Measurements from ENCODE around the gene LCTL. TPM values are rescaled to one million over a fixed set of nuclear protein-coding genes. Genes with fewer than 3 reads are reported as not detected.

Gene LCTL
- total RNA-seq, 1 experiment from 2014 or later: not detected

- intact Hi-C loops (cut with micrococcal nuclease): no loop called here
- ATAC-seq (no peak), DNase-seq (ENCODE audit: low read depth, low spot score) (no peak)
- Histone ChIP-seq H4K20me1 (ENCODE audit: insufficient read depth) (no peaks in the 10 kb centered on the region), H2AFZ (ENCODE audit: low read depth, low read length, poor library complexity, severe bottlenecking) (no peak overlapping the region), H3K9me3 (ENCODE audit: control insufficient read depth in 1 of 2, insufficient read depth in 1 of 2, low read depth in 1 of 2, low read length in 2 of 2) (no peaks in the 10 kb centered on the region), H3K27ac (ENCODE audit: low read depth, low read length) (no peak overlapping the region), H3K9me2 (ENCODE audit: insufficient read depth) (no peaks in the 10 kb centered on the region), H3K27me3 (ENCODE audit: insufficient read depth, low read length) (no peaks in the 10 kb centered on the region), H3K4me3 (replicated peaks in 1 of 2; ENCODE audit: low read depth in 1 of 2, low read length in 2 of 2) (no peak overlapping the region), H3K4me2 (ENCODE audit: low read length) (no peak overlapping the region), H3K4me1 (ENCODE audit: control insufficient read depth in 1 of 2, insufficient read depth in 2 of 2, low read length in 2 of 2) (peaks cover 1 to 11% of the 10 kb centered on the region in 2 experiments; a peak in 3 of 4 replicates), H3K79me2 (ENCODE audit: insufficient read depth, low read length) (peaks cover 55% of the 10 kb centered on the region), H3K9ac (ENCODE audit: low read length) (no peak overlapping the region), H3K36me3 (ENCODE audit: control insufficient read depth in 1 of 2, insufficient read depth in 2 of 2, low read length in 2 of 2) (peaks cover 10 to 11% of the 10 kb centered on the region in 2 experiments)
- no TSS peak for BruUV-seq (replicated peaks)
- RAD21 ChIA-PET (ENCODE audit: low non-redundant PET in 1 of 2, low total read pairs in 2 of 2, uncharacterized antibody in 2 of 2, unreplicated experiment in 2 of 2): no interaction called here
- TF ChIP-seq JUND (IDR thresholded peaks at IDR 0.05) (no peak), TCF7L2 (IDR thresholded peaks at IDR 0.05; ENCODE audit: borderline replicate concordance, extremely low read depth, insufficient read depth, insufficient read length) (no peak), CEBPB (IDR thresholded peaks at IDR 0.05; ENCODE audit: low read depth) (no peak), ZBTB33 (IDR thresholded peaks at IDR 0.05; ENCODE audit: extremely low read depth, insufficient replicate concordance, low read length) (no peak), EGR1 (IDR thresholded peaks at IDR 0.05; ENCODE audit: low read depth) (no peak)
- POLR2A ChIA-PET: no interaction called here
- CTCF ChIA-PET: no interaction called here
Observed at GRCh38 chr15:66508293-66508883, 57.4 kb downstream of the LCTL start.

GRCh38 chr15:66505818-66506217 lies 60.0 kb downstream of the LCTL start:
- ATAC-seq: no peak
- TF ChIP-seq EZH2phosphoT487 (IDR thresholded peaks at IDR 0.05; ENCODE audit: borderline replicate concordance): no peak
- no peak for TF ChIP-seq ATF3 (IDR thresholded peaks at IDR 0.05)
- TF ChIP-seq EZH2 (IDR thresholded peaks at IDR 0.05): no peak
- no peak for TF ChIP-seq YY1 (IDR thresholded peaks at IDR 0.05; ENCODE audit: extremely low read depth, insufficient replicate concordance, low read depth, low read length)
- TF ChIP-seq ELF1 (IDR thresholded peaks at IDR 0.05; ENCODE audit: borderline replicate concordance, low read depth): no peak
- TF ChIP-seq POLR2AphosphoS5 (IDR thresholded peaks at IDR 0.05; ENCODE audit: low read depth, low read length): no peak
- TF ChIP-seq FOSL1 (IDR thresholded peaks at IDR 0.05; ENCODE audit: low read depth): no peak
- no peak for TF ChIP-seq CTCF (IDR thresholded peaks at IDR 0.05 in 2 of 3, conservative IDR thresholded peaks at IDR 0.05 in 1 of 3; ENCODE audit: borderline replicate concordance in 1 of 3, insufficient read depth in 1 of 3, low read depth in 2 of 3, low read length in 2 of 3)
- TF ChIP-seq SIN3A (IDR thresholded peaks at IDR 0.05; ENCODE audit: low read depth): no peak
- TF ChIP-seq RAD21 (IDR thresholded peaks at IDR 0.05; ENCODE audit: low read depth): no peak
- TF ChIP-seq TCF7L2 (IDR thresholded peaks at IDR 0.05; ENCODE audit: borderline replicate concordance, extremely low read depth, insufficient read depth, insufficient read length): no peak
- no peak for TF ChIP-seq CEBPB (IDR thresholded peaks at IDR 0.05; ENCODE audit: low read depth)
- TF ChIP-seq EGR1 (IDR thresholded peaks at IDR 0.05; ENCODE audit: low read depth): no peak

More at GRCh38 chr15:66505818-66506217, 60.0 kb downstream of the LCTL start:
- Histone ChIP-seq H2AFZ (ENCODE audit: low read depth, low read length, poor library complexity, severe bottlenecking) (peak overlapping the region; percentile 93), H3K9me2 (ENCODE audit: insufficient read depth) (no peaks in the 10 kb centered on the region), H3K4me2 (ENCODE audit: low read length) (peak overlapping the region; percentile 86), H3K9me3 (ENCODE audit: control insufficient read depth in 1 of 2, insufficient read depth in 1 of 2, low read depth in 1 of 2, low read length in 2 of 2) (no peaks in the 10 kb centered on the region), H4K20me1 (ENCODE audit: insufficient read depth) (peaks cover 23% of the 10 kb centered on the region; the same call in 1 of the 2 replicates), H3K4me3 (replicated peaks in 1 of 2; ENCODE audit: low read depth in 1 of 2, low read length in 2 of 2) (peak overlapping the region; percentile 90 to 98), H3K9ac (ENCODE audit: low read length) (peak overlapping the region; percentile 99), H3K36me3 (ENCODE audit: control insufficient read depth in 1 of 2, insufficient read depth in 2 of 2, low read length in 2 of 2) (peaks cover 35 to 37% of the 10 kb centered on the region in 2 experiments), H3K79me2 (ENCODE audit: insufficient read depth, low read length) (peaks cover 78% of the 10 kb centered on the region), H3K27me3 (ENCODE audit: insufficient read depth, low read length) (no peaks in the 10 kb centered on the region), H3K27ac (ENCODE audit: low read depth, low read length) (peak overlapping the region; percentile 86), H3K4me1 (ENCODE audit: control insufficient read depth in 1 of 2, insufficient read depth in 2 of 2, low read length in 2 of 2) (peaks cover 4 to 27% of the 10 kb centered on the region in 2 experiments; a peak in 3 of 4 replicates)
- BruUV-seq (replicated peaks): no TSS peak
- intact Hi-C loops (cut with micrococcal nuclease): no loop called here
- DNase-seq (ENCODE audit: low read depth, low spot score): no peak
- ChIA-PET CTCF (no interaction called here), RAD21 (ENCODE audit: low non-redundant PET in 1 of 2, low total read pairs in 2 of 2, uncharacterized antibody in 2 of 2, unreplicated experiment in 2 of 2) (no interaction called here), POLR2A (interaction anchor here (1.0 kb wide), 1 partner anchor 9 kb away, joined by 3 read pairs; no protein-coding TSS in a partner anchor)
